RWPE1 (cell line): ENCODE data around the gene SNAP29.
"Not testable (repeated sequence)": the region's sequence is repeated elsewhere in the genome, so short reads cannot be mapped to it uniquely, and the experiment has no call there.

Source experiments
- CTCF ChIA-PET: fragments of 350-600 bp; sonication (Branson Sonifier 250); formaldehyde crosslinking; extraction: SDS; loops from one replicate; lab custom pipeline; 2021; lab: Yijun Ruan, JAX
- POLR2A ChIA-PET: fragments of 400-600 bp; formaldehyde crosslinking; extraction: SDS; loops from one replicate; lab custom pipeline; 2020; ENCODE audit warnings: antibody characterized with exemption; ENCODE audit not compliant: low non-redundant PET; lab: Yijun Ruan, JAX
- DNase-seq: peaks from one replicate; pipeline ENCODE4 v3.0.0; 2012; ENCODE audit warnings: low spot score
- H3K27ac ChIP-seq: fragments of 450-650 bp; 2 replicates; pipeline ENCODE4 v1.5.1; 2017
- CTCF ChIP-seq: fragments of 450-650 bp; conservative IDR thresholded peaks from 2 replicates; pipeline ENCODE4 v1.5.1; 2017; ENCODE audit warnings: low read depth, mild to moderate bottlenecking

The SNAP29 gene

GRCh38 chr22:20814221-20814808, 44.5 kb upstream of the SNAP29 start:
- TF ChIP-seq CTCF = no peak
- H3K27ac ChIP-seq = no peak overlapping the region
- POLR2A ChIA-PET = no interaction called here
- DNase-seq = no peak
- CTCF ChIA-PET = no interaction called here

GRCh38 chr22:20815477-20816050, 43.2 kb upstream of the SNAP29 start:
- POLR2A ChIA-PET = no interaction called here
- CTCF ChIA-PET = no interaction called here
- no peak for TF ChIP-seq CTCF
- no peak overlapping the region for H3K27ac ChIP-seq
- no peak for DNase-seq

- ChIA-PET CTCF (no interaction called here), POLR2A (no interaction called here)
- DNase-seq = no peak
These were observed 42.2 kb upstream of the SNAP29 start for GRCh38 chr22:20816559-20816958.

GRCh38 chr22:20818471-20818870, 40.3 kb upstream of the SNAP29 start:
- CTCF ChIA-PET = no interaction called here
- no peak for TF ChIP-seq CTCF
- H3K27ac ChIP-seq = no peak overlapping the region
- no peak for DNase-seq
- POLR2A ChIA-PET = no interaction called here

More at GRCh38 chr22:20816559-20816958, 42.2 kb upstream of the SNAP29 start:
- no peak overlapping the region for H3K27ac ChIP-seq
- TF ChIP-seq CTCF = no peak

GRCh38 chr22:20819471-20819870, 39.3 kb upstream of the SNAP29 start:
- CTCF ChIA-PET = no interaction called here
- DNase-seq = no peak
- TF ChIP-seq CTCF = no peak
- H3K27ac ChIP-seq = no peak overlapping the region
- POLR2A ChIA-PET = no interaction called here

GRCh38 chr22:20821717-20822239, 37.0 kb upstream of the SNAP29 start:
- CTCF ChIA-PET, H3K27ac ChIP-seq, DNase-seq, POLR2A ChIA-PET: not testable (repeated sequence)

GRCh38 chr22:20822240-20822639, 36.6 kb upstream of the SNAP29 start:
- CTCF ChIA-PET = no interaction called here

More at GRCh38 chr22:20822240-20822639, 36.6 kb upstream of the SNAP29 start:
- DNase-seq = no peak
- POLR2A ChIA-PET = no interaction called here
- H3K27ac ChIP-seq = no peak overlapping the region
- TF ChIP-seq CTCF = no peak
